HCT116 (cell line): ENCODE results near the gene BBS9. TPM values are rescaled to one million over a fixed set of nuclear protein-coding genes. Genes with fewer than 3 reads are reported as not detected.
A peak's percentile ranks its signal among the peaks of the same experiment; 100 is the strongest.

ENCODE experiments used
- ATAC-seq: fragments of 200-7000 bp; cut with Tn5 transposase; 2 replicates; pipeline ENCODE4 v1.9.1; 2020; ENCODE audit warnings: mild to moderate bottlenecking, moderate library complexity
- BruUV-seq: library from RNA; stranded (reverse); fragments of 400-500 nt; replicated peaks from 2 replicates; lab custom pipeline; 2021; lab: Mats Ljungman, UMichigan
- CTCF ChIA-PET: fragments of 300-600 bp; sonication (Branson Sonifier 250); formaldehyde crosslinking; loops from one replicate; lab custom pipeline; 2021; ENCODE audit warnings: antibody characterized with exemption; lab: Charles Lee
- POLR2A ChIA-PET: fragments of 300-600, 350-600 bp; sonication (Branson Sonifier 250); formaldehyde crosslinking; loops from one replicate; lab custom pipeline; 2021; ENCODE audit warnings: antibody characterized with exemption; lab: Charles Lee
- RAD21 ChIA-PET, 2 experiments: fragments of 300-600 bp; sonication (Branson Sonifier 250); formaldehyde crosslinking; loops; one replicate each; lab custom pipeline; 2023; ENCODE audit warnings: low total read pairs in 2 of 2; ENCODE audit not compliant: uncharacterized antibody in 2 of 2, unreplicated experiment in 2 of 2, low non-redundant PET in 1 of 2; lab: Charles Lee
- DNase-seq: peaks from one replicate; pipeline ENCODE4 v3.0.0-alpha.2; 2010; ENCODE audit warnings: low read depth, low spot score
- H2AFZ ChIP-seq: fragments of 200-600 bp; shearing (Covaris generic), sonication (generic); 2 replicates; pipeline ENCODE4 v1.6.1; 2017; ENCODE audit warnings: low read depth, mixed run types, mixed read lengths, antibody characterized with exemption, low read length; ENCODE audit not compliant: poor library complexity, severe bottlenecking
- H3K27ac ChIP-seq: 2 replicates; pipeline ENCODE4 v1.5.1; 2012; ENCODE audit warnings: low read depth, low read length
- H3K27me3 ChIP-seq: fragments of 200-600 bp; sonication (generic); 2 replicates; pipeline ENCODE4 v1.6.1; 2016; ENCODE audit warnings: mixed run types, low read length, mixed read lengths; ENCODE audit not compliant: insufficient read depth
- H3K36me3 ChIP-seq, 2 experiments: fragments of 200-500 bp in 1 of 2; fragments of 200-600 bp in 1 of 2; sonication (Bioruptor generic) in 1 of 2; sonication (generic) in 1 of 2; 2 replicates each; pipeline versions ENCODE4 v1.5.1 to v1.6.1; 2014 to 2016; ENCODE audit warnings: low read length in 2 of 2, inconsistent platforms in 1 of 2, mixed read lengths in 1 of 2, mixed run types in 1 of 2; ENCODE audit not compliant: insufficient read depth in 2 of 2, control insufficient read depth in 1 of 2
- H3K4me1 ChIP-seq, 2 experiments: fragments of 200-600 bp in 1 of 2; sonication (generic) in 1 of 2; 2 replicates each; pipeline versions ENCODE4 v1.5.1 to v1.6.1; 2012 to 2017; ENCODE audit warnings: low read length in 2 of 2, inconsistent platforms in 1 of 2, mild to moderate bottlenecking in 1 of 2, mixed read lengths in 1 of 2, mixed run types in 1 of 2, moderate library complexity in 1 of 2; ENCODE audit not compliant: insufficient read depth in 2 of 2, control insufficient read depth in 1 of 2
- H3K4me2 ChIP-seq: fragments of 200-600 bp; sonication (generic); 2 replicates; pipeline ENCODE4 v1.6.1; 2017; ENCODE audit warnings: mixed run types, low read length, mixed read lengths
- H3K4me3 ChIP-seq, 2 experiments: fragments of 200-600 bp in 1 of 2; sonication (generic) in 1 of 2; replicated peaks in 1 of 2; 2 replicates each; pipeline ENCODE4 v1.5.1; 2011 to 2016; ENCODE audit warnings: low read length in 2 of 2, control low read depth in 1 of 2, low read depth in 1 of 2, mild to moderate bottlenecking in 1 of 2, mixed read lengths in 1 of 2, mixed run types in 1 of 2
- H3K79me2 ChIP-seq: fragments of 200-600 bp; sonication (generic); 2 replicates; pipeline ENCODE4 v1.6.1; 2017; ENCODE audit warnings: mild to moderate bottlenecking, mixed run types, low read length, moderate library complexity, mixed read lengths; ENCODE audit not compliant: insufficient read depth
- H3K9ac ChIP-seq: fragments of 200-600 bp; sonication (generic); 2 replicates; pipeline ENCODE4 v1.6.1; 2016; ENCODE audit warnings: low read length, mixed read lengths
- H3K9me2 ChIP-seq: fragments of 200-600 bp; sonication (generic), shearing (Covaris generic); 2 replicates; pipeline ENCODE4 v1.6.1; 2017; ENCODE audit warnings: mixed run types, mild to moderate bottlenecking, moderate library complexity; ENCODE audit not compliant: insufficient read depth
- H3K9me3 ChIP-seq, 2 experiments: fragments of 200-500 bp in 1 of 2; fragments of 200-600 bp in 1 of 2; sonication (Bioruptor generic) in 1 of 2; sonication (generic) in 1 of 2; 2 replicates each; pipeline ENCODE4 v1.6.1; 2014 to 2017; ENCODE audit warnings: low read length in 2 of 2, mixed read lengths in 2 of 2, inconsistent platforms in 1 of 2, low read depth in 1 of 2, mild to moderate bottlenecking in 1 of 2, mixed run types in 1 of 2, moderate library complexity in 1 of 2; ENCODE audit not compliant: control insufficient read depth in 1 of 2, insufficient read depth in 1 of 2
- H4K20me1 ChIP-seq: fragments of 200-600 bp; sonication (generic), shearing (Covaris generic); 2 replicates; pipeline ENCODE4 v1.6.1; 2017; ENCODE audit warnings: mixed run types, mild to moderate bottlenecking, moderate library complexity; ENCODE audit not compliant: insufficient read depth
- CBX3 ChIP-seq: IDR thresholded peaks from 2 replicates; pipeline ENCODE4 v1.6.1; 2012; ENCODE audit warnings: low read depth
- CEBPB ChIP-seq: IDR thresholded peaks from 2 replicates; pipeline ENCODE4 v1.6.1; 2012; ENCODE audit warnings: low read depth
- CTCF ChIP-seq, 3 experiments: fragments of 200-600 bp in 1 of 3; sonication (generic) in 1 of 3; IDR thresholded peaks in 2 of 3; conservative IDR thresholded peaks in 1 of 3; 2 replicates each; pipeline ENCODE4 v1.5.1; 2012 to 2017; ENCODE audit warnings: low read depth in 2 of 3, low read length in 2 of 3, antibody characterized with exemption in 1 of 3, borderline replicate concordance in 1 of 3, control low read depth in 1 of 3, mild to moderate bottlenecking in 1 of 3, mixed read lengths in 1 of 3, mixed run types in 1 of 3, moderate library complexity in 1 of 3; ENCODE audit not compliant: insufficient read depth in 1 of 3
- EGR1 ChIP-seq: IDR thresholded peaks from 2 replicates; pipeline ENCODE4 v1.6.1; 2012; ENCODE audit warnings: low read depth
- ELF1 ChIP-seq: IDR thresholded peaks from 2 replicates; pipeline ENCODE4 v1.6.1; 2012; ENCODE audit warnings: low read depth, borderline replicate concordance
- EZH2phosphoT487 ChIP-seq: fragments of 200-600 bp; IDR thresholded peaks from 2 replicates; pipeline ENCODE4 v1.6.1; 2018; ENCODE audit warnings: antibody characterized with exemption, borderline replicate concordance
- FOSL1 ChIP-seq: IDR thresholded peaks from 2 replicates; pipeline ENCODE4 v1.6.1; 2012; ENCODE audit warnings: low read depth
- JUND ChIP-seq: IDR thresholded peaks from 2 replicates; pipeline ENCODE4 v1.6.1; 2012
- POLR2AphosphoS5 ChIP-seq: IDR thresholded peaks from 2 replicates; pipeline ENCODE4 v1.6.1; 2011; ENCODE audit warnings: mild to moderate bottlenecking, low read depth, low read length, moderate library complexity
- RAD21 ChIP-seq: IDR thresholded peaks from 2 replicates; pipeline ENCODE4 v1.6.1; 2012; ENCODE audit warnings: low read depth, mild to moderate bottlenecking
- SIN3A ChIP-seq: IDR thresholded peaks from 2 replicates; pipeline ENCODE4 v1.6.1; 2012; ENCODE audit warnings: low read depth
- SRF ChIP-seq: IDR thresholded peaks from 2 replicates; pipeline ENCODE4 v1.6.1; 2012; ENCODE audit warnings: low read depth
- ZBTB33 ChIP-seq: IDR thresholded peaks from 2 replicates; pipeline ENCODE4 v1.6.1; 2011; ENCODE audit warnings: mild to moderate bottlenecking, low read length, moderate library complexity; ENCODE audit not compliant: insufficient replicate concordance; ENCODE audit errors: extremely low read depth
- ZFX ChIP-seq: fragments of 450-650 bp; IDR thresholded peaks from 2 replicates; pipeline ENCODE4 v1.6.1; 2017
- ZNF274 ChIP-seq: fragments of 200-500 bp; sonication (Bioruptor generic); IDR thresholded peaks from 2 replicates; pipeline ENCODE4 v1.6.1; 2014; ENCODE audit warnings: mild to moderate bottlenecking, low read depth, low read length, inconsistent platforms
- intact Hi-C: fragments of 100-400 bp; cut with micrococcal nuclease; formaldehyde crosslinking; loops from 2 replicates; pipeline ENCODE4 v1.10.0; 2022
- total RNA-seq: library from RNA; stranded (reverse); gene quantifications from one replicate; pipeline ENCODE4 v1.2.1, GENCODE V29; 2021; ENCODE audit not compliant: unreplicated experiment
- TF ChIP-seq, protein P1 (sequence below): IDR thresholded peaks from 2 replicates; pipeline ENCODE4 v1.6.1; 2012; ENCODE audit warnings: low read depth

Gene BBS9
- total RNA-seq, 1 experiment from 2014 or later = 7.1 TPM

DNA sequence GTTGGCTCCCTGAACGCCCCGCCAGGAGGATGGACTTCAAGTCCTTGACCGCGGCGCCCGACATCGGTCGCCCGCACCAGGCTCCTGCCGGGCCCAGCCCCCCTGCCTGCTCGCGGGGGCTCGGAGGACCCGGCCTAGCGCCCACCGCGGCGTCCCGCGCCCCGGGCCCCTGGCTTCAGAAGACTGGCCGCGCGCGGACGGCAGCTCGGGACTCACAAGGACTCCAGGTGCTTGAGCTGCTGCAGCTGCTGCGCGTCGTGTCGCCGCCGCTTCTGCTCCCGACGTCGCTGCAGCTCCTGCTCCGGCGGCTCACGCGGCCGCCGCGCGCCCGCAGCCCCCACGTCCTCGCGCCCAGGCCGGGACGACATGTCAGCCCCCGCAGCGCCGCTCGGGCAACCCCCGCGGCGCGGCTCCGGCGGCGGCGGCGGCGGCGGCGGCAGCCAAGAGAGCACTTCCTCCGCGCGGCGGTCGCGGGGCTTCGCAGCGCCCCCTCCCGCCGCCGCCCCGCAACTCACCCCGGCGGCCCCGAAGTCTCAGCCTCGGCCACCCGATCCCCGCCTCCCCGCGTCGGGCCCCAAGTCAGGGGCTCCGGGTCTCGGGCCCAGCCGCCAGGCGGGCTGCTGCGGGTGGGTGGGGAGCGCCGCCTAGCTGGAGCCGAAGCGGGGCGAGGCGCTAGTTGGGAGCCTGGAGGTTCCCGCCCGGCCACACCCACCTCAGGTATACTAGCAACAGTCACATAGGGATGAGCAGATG, 20.2 kb upstream of the BBS9 start, which contains the start of gene RP9 (continued):
- TF ChIP-seq, protein P1, sequence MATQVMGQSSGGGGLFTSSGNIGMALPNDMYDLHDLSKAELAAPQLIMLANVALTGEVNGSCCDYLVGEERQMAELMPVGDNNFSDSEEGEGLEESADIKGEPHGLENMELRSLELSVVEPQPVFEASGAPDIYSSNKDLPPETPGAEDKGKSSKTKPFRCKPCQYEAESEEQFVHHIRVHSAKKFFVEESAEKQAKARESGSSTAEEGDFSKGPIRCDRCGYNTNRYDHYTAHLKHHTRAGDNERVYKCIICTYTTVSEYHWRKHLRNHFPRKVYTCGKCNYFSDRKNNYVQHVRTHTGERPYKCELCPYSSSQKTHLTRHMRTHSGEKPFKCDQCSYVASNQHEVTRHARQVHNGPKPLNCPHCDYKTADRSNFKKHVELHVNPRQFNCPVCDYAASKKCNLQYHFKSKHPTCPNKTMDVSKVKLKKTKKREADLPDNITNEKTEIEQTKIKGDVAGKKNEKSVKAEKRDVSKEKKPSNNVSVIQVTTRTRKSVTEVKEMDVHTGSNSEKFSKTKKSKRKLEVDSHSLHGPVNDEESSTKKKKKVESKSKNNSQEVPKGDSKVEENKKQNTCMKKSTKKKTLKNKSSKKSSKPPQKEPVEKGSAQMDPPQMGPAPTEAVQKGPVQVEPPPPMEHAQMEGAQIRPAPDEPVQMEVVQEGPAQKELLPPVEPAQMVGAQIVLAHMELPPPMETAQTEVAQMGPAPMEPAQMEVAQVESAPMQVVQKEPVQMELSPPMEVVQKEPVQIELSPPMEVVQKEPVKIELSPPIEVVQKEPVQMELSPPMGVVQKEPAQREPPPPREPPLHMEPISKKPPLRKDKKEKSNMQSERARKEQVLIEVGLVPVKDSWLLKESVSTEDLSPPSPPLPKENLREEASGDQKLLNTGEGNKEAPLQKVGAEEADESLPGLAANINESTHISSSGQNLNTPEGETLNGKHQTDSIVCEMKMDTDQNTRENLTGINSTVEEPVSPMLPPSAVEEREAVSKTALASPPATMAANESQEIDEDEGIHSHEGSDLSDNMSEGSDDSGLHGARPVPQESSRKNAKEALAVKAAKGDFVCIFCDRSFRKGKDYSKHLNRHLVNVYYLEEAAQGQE = no peak
- TF ChIP-seq EZH2phosphoT487 (no peak), CEBPB (no peak), ZFX (peak; percentile 85)

- H3K9ac ChIP-seq = peak overlapping the region; percentile 54
- peak overlapping the region; percentile 97 for H2AFZ ChIP-seq
- H3K36me3 ChIP-seq = no peaks in the 10 kb centered on the region
- no peaks in the 10 kb centered on the region for H3K9me3 ChIP-seq
- peaks cover 4 to 24% of the 10 kb centered on the region in 2 experiments; a peak in 3 of 4 replicates for H3K4me1 ChIP-seq
- no peaks in the 10 kb centered on the region for H3K9me2 ChIP-seq
- ATAC-seq = no peak; the same call in 1 of the 2 replicates
- ChIA-PET RAD21 (interaction anchor here in 1 of 2 experiments (1.4 kb wide), 1 partner anchor 344 kb away, joined by 7 read pairs; no protein-coding TSS in a partner anchor), POLR2A (no interaction called here), CTCF (interaction anchor here (1.3 to 3.8 kb wide), 4 partner anchors 11 to 345 kb away, joined by 3 to 28 read pairs (median 14); no protein-coding TSS in a partner anchor)
- H3K79me2 ChIP-seq = peaks cover 43% of the 10 kb centered on the region
- DNase-seq = no peak
- intact Hi-C loops = loop anchor here (2.0 to 10.0 kb wide), 6 partner anchors 47 to 605 kb away; partner anchors contain the start of genes KBTBD2 and NT5C3A
- no peaks in the 10 kb centered on the region for H3K27me3 ChIP-seq
- BruUV-seq = no TSS peak
- H3K27ac ChIP-seq = peak overlapping the region; percentile 91; the same call in 1 of the 2 replicates
- peaks cover 8% of the 10 kb centered on the region; the same call in 1 of the 2 replicates for H4K20me1 ChIP-seq
- peak overlapping the region; percentile 79 to 90 for H3K4me3 ChIP-seq
- H3K4me2 ChIP-seq = peak overlapping the region; percentile 94
- TF ChIP-seq EGR1 (peak; percentile 24; the same call in 1 of the 2 replicates), EZH2phosphoT487 (no peak), POLR2AphosphoS5 (no peak), ELF1 (no peak), ZFX (no peak), ZBTB33 (no peak), CTCF (IDR thresholded peaks at IDR 0.05 in 2 of 3, conservative IDR thresholded peaks at IDR 0.05 in 1 of 3; ENCODE audit: borderline replicate concordance in 1 of 3, insufficient read depth in 1 of 3, low read depth in 2 of 3, low read length in 2 of 3) (no peak), JUND (peak; percentile 11; the same call in 1 of the 2 replicates), SRF (peak; percentile 46; the same call in 1 of the 2 replicates), CEBPB (no peak), SIN3A (0 out of 2 replicates have a peak, but pooled peaks have one; percentile 31), ZNF274 (no peak), CBX3 (no peak), RAD21 (no peak), FOSL1 (peak; percentile 26; the same call in 1 of the 2 replicates)
Observed at GRCh38 chr7:33109758-33110238, 19.6 kb upstream of the BBS9 start.
